ENCODE results near the gene ELP1.

Gene ELP1

DNA sequence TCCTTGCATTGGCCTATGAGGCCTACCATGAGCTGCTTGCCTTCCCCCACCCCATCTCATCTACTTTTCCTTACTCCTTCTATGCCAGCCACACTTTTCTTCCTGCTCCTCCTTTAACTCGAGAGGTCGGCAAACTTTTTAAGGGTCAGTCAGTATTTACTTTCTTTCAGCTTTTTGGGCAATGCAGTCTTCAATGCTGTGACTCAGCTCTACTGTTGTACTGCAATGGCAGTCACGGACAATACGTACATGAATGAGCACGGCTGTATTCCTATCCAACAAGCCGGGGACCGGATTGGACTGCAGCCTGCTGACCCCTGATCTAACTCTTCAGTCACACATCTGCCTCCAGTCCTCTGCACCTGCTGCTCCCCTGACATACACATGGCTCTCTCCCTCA is 72.5 kb downstream of the ELP1 start:
- POLR2A ChIA-PET = no interaction called here
- DNase-seq (ENCODE audit: low read depth, low spot score) = no peak
- no peak overlapping the region for H3K4me3 ChIP-seq (ENCODE audit: low read depth, low read length)
- CTCF ChIA-PET = no interaction called here
- TF ChIP-seq, protein P1, sequence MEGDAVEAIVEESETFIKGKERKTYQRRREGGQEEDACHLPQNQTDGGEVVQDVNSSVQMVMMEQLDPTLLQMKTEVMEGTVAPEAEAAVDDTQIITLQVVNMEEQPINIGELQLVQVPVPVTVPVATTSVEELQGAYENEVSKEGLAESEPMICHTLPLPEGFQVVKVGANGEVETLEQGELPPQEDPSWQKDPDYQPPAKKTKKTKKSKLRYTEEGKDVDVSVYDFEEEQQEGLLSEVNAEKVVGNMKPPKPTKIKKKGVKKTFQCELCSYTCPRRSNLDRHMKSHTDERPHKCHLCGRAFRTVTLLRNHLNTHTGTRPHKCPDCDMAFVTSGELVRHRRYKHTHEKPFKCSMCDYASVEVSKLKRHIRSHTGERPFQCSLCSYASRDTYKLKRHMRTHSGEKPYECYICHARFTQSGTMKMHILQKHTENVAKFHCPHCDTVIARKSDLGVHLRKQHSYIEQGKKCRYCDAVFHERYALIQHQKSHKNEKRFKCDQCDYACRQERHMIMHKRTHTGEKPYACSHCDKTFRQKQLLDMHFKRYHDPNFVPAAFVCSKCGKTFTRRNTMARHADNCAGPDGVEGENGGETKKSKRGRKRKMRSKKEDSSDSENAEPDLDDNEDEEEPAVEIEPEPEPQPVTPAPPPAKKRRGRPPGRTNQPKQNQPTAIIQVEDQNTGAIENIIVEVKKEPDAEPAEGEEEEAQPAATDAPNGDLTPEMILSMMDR (IDR thresholded peaks at IDR 0.05; ENCODE audit: insufficient read depth, low read length, missing control alignments) = no peak

GRCh38 chr9:108860764-108861163 is 73.2 kb downstream of the ELP1 start:
- ChIA-PET POLR2A (no interaction called here), CTCF (no interaction called here)
- TF ChIP-seq, protein P1 (IDR thresholded peaks at IDR 0.05; ENCODE audit: insufficient read depth, low read length, missing control alignments) = no peak
- DNase-seq (ENCODE audit: low read depth, low spot score) = no peak
- no peak overlapping the region for H3K4me3 ChIP-seq (ENCODE audit: low read depth, low read length)

GRCh38 chr9:108860354-108860753 is 73.6 kb downstream of the ELP1 start:
- DNase-seq (ENCODE audit: low read depth, low spot score) = no peak
- no peak overlapping the region for H3K4me3 ChIP-seq (ENCODE audit: low read depth, low read length)
- POLR2A ChIA-PET = no interaction called here
- TF ChIP-seq, protein P1 (IDR thresholded peaks at IDR 0.05; ENCODE audit: insufficient read depth, low read length, missing control alignments) = no peak
- CTCF ChIA-PET = no interaction called here

- CTCF ChIA-PET = no interaction called here
- H3K4me3 ChIP-seq (ENCODE audit: low read depth, low read length) = no peak overlapping the region
- POLR2A ChIA-PET = no interaction called here
- no peak for DNase-seq (ENCODE audit: low read depth, low spot score)
- TF ChIP-seq, protein P1 (IDR thresholded peaks at IDR 0.05; ENCODE audit: insufficient read depth, low read length, missing control alignments) = no peak
These were observed 74.3 kb downstream of the ELP1 start for GRCh38 chr9:108859459-108860114.

GRCh38 chr9:108857572-108857971 is 76.4 kb downstream of the ELP1 start:
- TF ChIP-seq, protein P1 (IDR thresholded peaks at IDR 0.05; ENCODE audit: insufficient read depth, low read length, missing control alignments) = no peak
- H3K4me3 ChIP-seq (ENCODE audit: low read depth, low read length) = no peak overlapping the region
- ChIA-PET CTCF (no interaction called here), POLR2A (no interaction called here)
- DNase-seq (ENCODE audit: low read depth, low spot score) = no peak

- POLR2A ChIA-PET = no interaction called here
- CTCF ChIA-PET = no interaction called here
- no peak within 1 kb of the TSS for H3K4me3 ChIP-seq (ENCODE audit: low read depth, low read length)
- TF ChIP-seq, protein P1 (IDR thresholded peaks at IDR 0.05; ENCODE audit: insufficient read depth, low read length, missing control alignments) = no peak
- no peak for DNase-seq (ENCODE audit: low read depth, low spot score)
These were observed 78.0 kb downstream of the ELP1 start, which contains the start of gene ACTL7B for GRCh38 chr9:108855888-108856287. TSS of gene ACTL7B (minus strand) at chr9:108855986. CDS start at chr9:108855930, 56 bp downstream.

All from AG04449 (cell line).